GM21529 (cell line): ENCODE measurements around the gene KAT2B.

Experiments used
- ATAC-seq: cut with Tn5 transposase; IDR thresholded peaks from one replicate; pipeline ENCODE4 v1.9.1; 2021; ENCODE audit not compliant: unreplicated experiment

The KAT2B gene

DNA sequence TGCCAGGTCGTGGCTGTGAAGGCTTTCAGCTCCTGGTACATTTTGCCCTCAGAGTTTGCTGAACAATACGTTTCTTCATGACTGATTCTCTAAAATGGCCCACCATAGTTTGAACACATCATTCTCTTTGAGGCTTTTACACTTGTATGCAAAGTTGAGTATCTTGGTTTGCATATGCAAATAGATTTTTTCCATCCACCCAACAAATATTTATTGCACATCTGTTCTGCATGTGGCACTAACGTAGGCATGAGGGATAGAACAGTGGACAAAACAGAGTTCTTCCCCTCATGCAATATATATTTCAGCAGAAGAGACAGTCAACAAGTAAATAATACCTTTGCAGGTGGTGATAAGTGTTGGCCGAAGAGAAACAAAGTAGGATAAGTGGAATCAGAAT, 55.2 kb downstream of the KAT2B start:
- no peak for ATAC-seq

DNA sequence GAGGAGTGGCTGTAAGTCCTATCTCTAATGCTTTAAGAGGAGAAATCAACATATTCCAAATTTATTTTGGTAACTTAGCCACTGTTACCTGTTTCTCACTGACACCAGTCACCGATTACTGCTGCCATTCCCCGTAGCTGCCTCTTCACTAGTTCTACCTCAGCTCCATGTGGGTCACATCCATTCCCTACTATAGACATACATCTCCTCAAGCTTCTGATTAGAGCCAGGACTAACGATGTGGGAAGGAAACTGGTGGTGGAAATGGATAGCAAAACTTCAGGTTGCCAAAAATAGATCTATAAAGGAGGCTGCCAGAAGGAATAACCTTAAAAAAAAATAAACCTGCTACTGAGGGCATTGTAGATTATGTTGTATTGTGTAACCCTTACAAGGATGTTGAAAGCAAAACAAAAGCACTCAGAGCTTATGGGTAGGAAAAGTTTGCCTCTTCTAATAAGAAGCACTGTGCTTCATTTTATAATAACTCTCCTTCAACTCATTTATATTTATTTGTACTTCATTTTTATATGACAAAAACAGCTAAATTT, 56.0 kb downstream of the KAT2B start:
- ATAC-seq = no peak

- no peak for ATAC-seq
These were observed 56.8 kb downstream of the KAT2B start for GRCh38 chr3:20097015-20097414.

GRCh38 chr3:20099060-20099459, 58.8 kb downstream of the KAT2B start:
- no peak for ATAC-seq

DNA sequence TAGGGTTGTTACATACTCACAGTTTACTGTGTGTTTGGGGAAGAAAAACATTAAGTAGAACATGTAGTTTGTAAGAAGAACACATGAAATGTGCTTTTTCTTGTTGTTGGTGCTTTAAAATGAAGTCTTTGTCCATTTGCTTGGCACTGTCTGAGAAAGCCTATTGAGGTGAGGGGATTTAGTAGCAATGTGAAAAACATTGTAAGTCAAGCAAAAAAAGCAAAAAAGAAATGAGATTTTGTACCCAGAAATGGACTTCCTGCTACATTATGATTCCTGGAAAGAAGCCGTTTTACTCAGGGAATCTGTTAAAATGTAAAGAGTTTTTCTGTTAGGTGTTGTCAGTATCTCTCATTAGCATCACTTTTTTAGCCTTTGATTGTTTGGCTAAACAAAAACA, 59.9 kb downstream of the KAT2B start:
- ATAC-seq = no peak

DNA sequence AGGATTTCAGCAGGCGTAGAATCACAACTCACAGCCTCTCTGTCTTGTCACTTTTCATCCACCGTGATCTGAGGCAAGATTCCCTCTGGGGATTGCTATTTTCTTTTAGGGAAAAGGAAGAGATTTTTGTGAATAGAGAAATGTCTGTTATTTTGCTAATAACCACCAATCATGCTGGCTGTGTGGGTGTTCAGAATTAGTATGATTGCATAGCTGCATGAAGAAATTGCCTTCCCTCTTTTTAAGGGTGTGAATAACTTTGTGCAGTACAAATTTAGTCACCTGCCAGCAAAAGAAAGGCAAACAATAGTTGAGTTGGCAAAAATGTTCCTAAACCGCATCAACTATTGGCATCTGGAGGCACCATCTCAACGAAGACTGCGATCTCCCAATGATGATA, 60.8 kb downstream of the KAT2B start:
- ATAC-seq = no peak

DNA sequence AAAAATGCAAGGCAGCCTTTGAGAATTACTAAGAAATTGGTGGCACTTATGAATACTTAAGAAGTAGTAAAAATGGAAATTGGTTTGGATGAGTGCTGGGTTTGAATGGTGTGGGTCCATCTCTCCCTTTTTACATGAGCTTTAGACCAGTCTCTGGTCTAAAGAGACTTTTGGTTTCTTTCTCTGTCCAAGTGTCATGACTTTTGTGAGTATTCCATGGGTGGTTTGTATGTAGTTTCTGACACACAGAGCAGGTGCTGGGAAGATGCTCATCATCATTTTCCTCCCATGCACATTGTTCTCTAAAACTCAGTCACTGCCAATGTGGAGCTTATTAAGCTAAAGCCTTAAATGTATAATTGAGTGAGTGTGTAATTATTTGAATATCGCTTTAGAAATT, 63.5 kb downstream of the KAT2B start:
- peak; percentile 14 for ATAC-seq

- ATAC-seq = peak; percentile 66
These were observed 64.0 kb downstream of the KAT2B start for GRCh38 chr3:20104167-20104661.

- no peak for ATAC-seq
These were observed 65.5 kb downstream of the KAT2B start for GRCh38 chr3:20105513-20106280.

- no peak for ATAC-seq
These were observed 67.5 kb downstream of the KAT2B start for GRCh38 chr3:20107722-20108121.

DNA sequence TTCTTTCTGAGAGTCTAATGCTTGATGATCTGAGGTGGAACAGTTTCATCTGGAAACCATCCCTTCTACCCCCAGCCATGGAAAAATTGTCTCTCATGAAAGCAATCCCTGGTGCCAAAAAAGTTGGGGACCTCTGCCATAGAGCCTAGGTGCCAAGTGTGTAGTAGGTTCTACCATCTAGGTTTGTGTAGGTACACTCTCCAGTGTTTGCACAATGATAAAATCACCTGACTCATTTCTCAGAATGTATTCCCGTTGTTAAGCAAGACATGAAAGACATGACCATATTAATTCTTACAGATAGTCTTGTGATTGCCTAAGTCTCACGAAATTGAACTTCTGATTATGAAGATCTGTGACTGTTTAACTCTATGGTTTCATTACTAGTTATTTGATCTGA, 68.6 kb downstream of the KAT2B start:
- no peak for ATAC-seq

DNA sequence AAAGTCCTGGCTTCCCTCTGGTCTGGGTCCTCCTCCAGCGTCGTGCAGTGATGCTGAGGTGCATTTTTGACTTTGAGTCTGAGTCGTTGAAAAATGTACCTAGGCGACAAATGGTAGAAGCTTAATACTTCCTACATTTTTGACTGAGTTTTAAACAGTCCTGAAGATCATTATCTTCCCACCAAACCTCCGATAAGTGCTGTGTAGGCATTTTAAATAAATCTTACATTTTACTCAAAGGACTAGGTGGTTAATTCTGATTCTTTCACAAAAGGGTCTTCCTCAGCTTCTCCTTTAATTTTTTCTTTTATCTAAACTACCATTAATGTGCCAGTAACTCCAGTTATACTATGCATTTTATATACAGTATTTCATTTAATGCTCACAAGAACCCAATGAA, 70.6 kb downstream of the KAT2B start:
- ATAC-seq = no peak

GRCh38 chr3:20111836-20112235, 71.6 kb downstream of the KAT2B start:
- no peak for ATAC-seq

- ATAC-seq = no peak
These were observed 80.8 kb downstream of the KAT2B start for GRCh38 chr3:20121088-20121487.

DNA sequence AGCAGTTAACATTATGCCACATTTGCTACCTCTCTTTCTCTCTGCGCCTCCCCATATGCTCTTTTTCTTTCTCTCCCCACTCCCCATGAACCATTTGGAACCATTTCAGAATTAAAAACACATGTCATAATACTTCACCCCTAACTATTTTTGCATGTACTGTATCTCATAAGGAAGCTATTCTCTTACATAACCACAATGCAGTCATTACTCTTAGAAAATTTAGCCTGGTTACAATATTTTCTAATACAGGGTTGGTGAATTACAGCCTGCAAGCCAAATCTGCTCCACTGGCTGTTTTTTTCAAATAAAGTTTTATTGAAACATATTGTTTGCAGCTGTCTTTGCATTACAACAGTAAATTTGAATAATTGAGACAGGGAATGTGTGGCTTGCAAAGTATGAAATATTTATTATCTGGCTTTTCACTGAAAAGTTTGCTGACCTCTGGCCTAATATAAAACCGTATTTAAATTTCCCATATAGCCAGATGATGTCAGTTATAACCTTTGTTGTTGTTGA, 82.9 kb downstream of the KAT2B start:
- no peak for ATAC-seq

GRCh38 chr3:20125289-20125688, 85.0 kb downstream of the KAT2B start:
- no peak for ATAC-seq

- ATAC-seq = peak; percentile 100
These were observed 85.7 kb downstream of the KAT2B start for GRCh38 chr3:20125897-20126296.

DNA sequence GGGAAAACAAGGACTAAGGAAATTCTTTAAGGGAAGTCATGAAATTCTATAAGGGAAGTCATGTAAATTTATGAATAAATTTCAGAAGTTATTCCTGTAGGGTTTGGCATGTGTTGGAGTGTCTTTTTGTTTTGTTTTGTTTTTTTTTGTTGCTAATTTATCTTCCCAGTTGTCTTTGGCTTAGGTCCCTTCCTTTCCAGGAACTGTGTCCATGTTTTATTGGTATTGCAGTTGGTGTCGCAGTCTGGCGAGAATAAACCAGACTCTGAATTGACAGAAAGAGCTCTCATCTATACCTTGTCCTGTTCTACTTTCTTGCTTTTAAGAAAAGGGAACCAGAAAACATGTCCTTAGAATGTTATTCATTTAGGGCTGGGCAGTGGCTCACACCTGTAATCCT, 88.1 kb downstream of the KAT2B start:
- no peak for ATAC-seq

DNA sequence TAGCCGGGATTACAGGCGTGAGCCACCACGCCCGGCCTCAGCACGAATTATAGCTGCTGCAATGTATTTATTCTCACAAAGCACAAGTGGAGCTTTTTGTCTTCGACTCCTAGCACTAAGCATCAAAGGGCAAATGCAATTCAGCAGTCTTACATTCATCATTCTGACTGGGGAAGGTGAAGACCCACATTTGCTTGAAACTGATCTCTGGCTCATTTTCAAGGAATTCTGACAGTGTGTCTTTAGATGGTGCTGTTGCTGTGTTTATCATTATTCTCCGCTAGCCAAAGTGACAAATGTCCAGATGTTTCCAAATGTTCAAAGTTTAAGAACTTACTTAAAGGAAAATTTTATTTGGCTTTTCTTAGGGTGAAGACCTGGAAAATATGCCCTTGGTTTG, 89.9 kb downstream of the KAT2B start:
- no peak for ATAC-seq

DNA sequence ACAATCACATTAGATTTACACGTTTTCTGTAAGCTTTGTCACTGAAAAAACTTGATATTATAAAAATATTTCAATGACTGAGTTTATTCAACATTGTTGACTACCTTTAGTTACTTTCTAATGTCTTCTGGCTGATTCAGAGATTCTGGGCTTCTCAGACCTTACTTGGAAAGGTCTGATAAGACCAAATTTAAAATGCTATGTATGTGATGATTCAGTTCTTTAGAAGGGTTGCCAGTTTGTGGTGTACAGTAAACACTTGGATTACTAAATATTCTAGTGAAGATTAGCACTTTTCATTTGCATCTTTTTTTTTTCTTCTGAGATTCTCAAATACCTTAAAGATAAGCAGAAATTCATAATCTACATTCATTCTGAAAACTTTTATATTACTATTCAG, 96.0 kb downstream of the KAT2B start:
- ATAC-seq = no peak

- ATAC-seq = no peak
These were observed 97.4 kb downstream of the KAT2B start for GRCh38 chr3:20137647-20138046.

- no peak for ATAC-seq
These were observed 100.6 kb downstream of the KAT2B start for GRCh38 chr3:20140881-20141280.

DNA sequence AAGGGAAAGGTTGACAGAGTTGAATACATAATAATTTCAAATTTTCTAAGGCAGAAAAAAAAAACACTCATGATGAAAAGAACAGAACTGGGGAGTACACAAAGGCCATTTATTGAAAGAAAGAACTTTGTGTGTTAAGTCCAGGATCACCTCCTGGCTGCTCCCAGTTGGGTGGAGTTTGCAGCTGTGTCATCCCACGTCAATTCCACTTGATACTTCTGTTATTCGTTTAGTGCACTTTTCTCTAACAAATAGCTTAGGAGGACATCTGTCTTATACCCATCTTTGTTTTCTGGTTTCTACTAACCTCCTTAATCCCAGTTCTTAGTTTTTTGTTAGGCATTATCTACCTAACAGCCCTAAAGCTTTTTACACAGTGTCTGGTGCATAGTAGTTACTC, 101.1 kb downstream of the KAT2B start:
- ATAC-seq = no peak
